ENCODE data around the gene ISG15.
"Not testable (repeated sequence)": the region's sequence is repeated elsewhere in the genome, so short reads cannot be mapped to it uniquely, and the experiment has no call there.

Gene ISG15

DNA sequence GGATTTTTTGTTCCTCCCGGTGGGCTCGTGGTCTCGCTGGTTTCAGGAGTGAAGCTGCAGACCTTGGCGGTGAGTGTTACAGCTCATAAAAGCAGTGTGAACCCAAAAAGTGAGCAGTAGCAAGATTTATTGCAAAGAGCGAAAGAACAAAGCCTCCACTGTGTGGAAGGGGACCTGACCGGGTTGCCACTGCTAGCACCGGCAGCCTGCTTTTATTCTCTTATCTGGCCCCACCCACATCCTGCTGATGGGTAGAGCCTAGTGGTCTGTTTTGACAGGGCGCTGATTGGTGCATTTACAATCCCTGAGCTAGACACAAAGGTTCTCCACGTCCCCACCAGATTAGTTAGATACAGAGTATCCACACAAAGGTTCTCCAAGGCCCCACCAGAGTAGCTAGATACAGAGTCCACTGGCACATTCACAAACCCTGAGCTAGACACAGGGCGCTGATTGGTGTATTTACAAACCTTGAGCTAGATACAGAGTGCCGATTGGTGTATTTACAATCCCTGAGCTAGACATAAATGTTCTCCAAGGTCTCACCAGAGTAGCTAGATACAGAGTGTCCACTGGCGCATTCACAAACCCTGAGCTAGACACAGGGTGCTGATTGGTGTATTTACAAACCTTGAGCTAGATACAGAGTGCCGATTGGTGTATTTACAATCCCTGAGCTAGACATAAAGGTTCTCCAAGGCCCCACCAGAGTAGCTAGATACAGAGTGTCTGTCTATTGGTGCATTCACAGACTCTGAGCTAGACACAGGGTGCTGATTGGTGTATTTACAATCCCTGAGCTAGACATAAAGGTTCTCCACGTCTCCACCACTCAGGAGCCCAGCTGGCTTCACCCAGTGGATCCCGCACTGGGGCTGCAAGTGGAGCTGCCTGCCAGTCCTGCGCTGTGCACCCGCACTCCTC, 4.4 kb downstream of the ISG15 start:
- peaks cover 36% of the 10 kb centered on the region for H3K4me1 ChIP-seq (ENCODE audit: control insufficient read depth, insufficient read depth, low read depth, low read length)
- not testable (repeated sequence) for H3K23ac ChIP-seq (ENCODE audit: low read length in 2 of 2); DNase-seq; H2BK120ac ChIP-seq (ENCODE audit: low read depth, low read length); H3K27me3 ChIP-seq (ENCODE audit: control insufficient read depth in 1 of 2, insufficient read depth in 1 of 2, low read length in 2 of 2); H3K9me3 ChIP-seq (ENCODE audit: control insufficient read depth, low read length); H2AFZ ChIP-seq (ENCODE audit: low read depth, low read length); H4K91ac ChIP-seq (ENCODE audit: low read length); H3K9ac ChIP-seq (ENCODE audit: low read length); H3K4me3 ChIP-seq (ENCODE audit: insufficient read depth in 1 of 2, low read depth in 1 of 2, low read length in 2 of 2); H3K27ac ChIP-seq (ENCODE audit: low read length, poor library complexity, severe bottlenecking); H3K4me2 ChIP-seq (ENCODE audit: low read length, poor library complexity, severe bottlenecking); H3K4ac ChIP-seq (ENCODE audit: low read depth in 1 of 2, low read length in 2 of 2); H2BK15ac ChIP-seq (ENCODE audit: low read depth, poor library complexity, severe bottlenecking); H2BK5ac ChIP-seq (ENCODE audit: low read depth, low read length, poor library complexity, severe bottlenecking); H2BK12ac ChIP-seq (ENCODE audit: low read length in 2 of 2); H3K14ac ChIP-seq (ENCODE audit: low read length in 2 of 2); H4K8ac ChIP-seq (ENCODE audit: low read length); H3K18ac ChIP-seq (ENCODE audit: low read depth in 1 of 2, low read length in 2 of 2); H2AK5ac ChIP-seq (ENCODE audit: low read length, severe bottlenecking)
- H3K79me1 ChIP-seq (replicated peaks; ENCODE audit: low read length, poor library complexity, severe bottlenecking) = peaks cover 18% of the 10 kb centered on the region
- WGBS = 95% methylated on average over 11 of the region's 17 CpGs
- peaks cover 0 to 16% of the 10 kb centered on the region in 2 experiments for H3K36me3 ChIP-seq (ENCODE audit: control insufficient read depth in 1 of 2, insufficient read depth in 2 of 2, low read depth in 1 of 2, low read length in 2 of 2)

DNA sequence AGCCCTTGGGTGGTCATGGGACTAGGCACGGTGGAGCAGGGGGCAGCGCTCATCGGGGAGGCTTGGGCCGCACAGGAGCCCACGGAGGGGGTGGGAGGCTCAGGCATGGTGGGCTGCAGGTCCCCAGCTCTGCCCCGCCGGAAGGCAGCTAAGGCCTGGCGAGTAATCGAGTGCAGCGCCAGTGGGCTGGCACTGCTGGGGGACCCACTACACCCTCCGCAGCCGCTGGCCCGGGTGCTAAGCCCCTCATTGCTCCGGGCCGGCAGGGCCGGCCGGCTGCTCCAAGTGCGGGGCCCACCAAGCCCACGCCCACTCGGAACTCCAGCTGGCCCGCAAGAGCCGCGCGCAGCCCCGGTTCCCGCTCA, 5.0 kb downstream of the ISG15 start:
- H2BK120ac ChIP-seq (ENCODE audit: low read depth, low read length); H2BK12ac ChIP-seq (ENCODE audit: low read length in 2 of 2); H3K4ac ChIP-seq (ENCODE audit: low read depth in 1 of 2, low read length in 2 of 2); H3K9me3 ChIP-seq (ENCODE audit: control insufficient read depth, low read length); H3K23ac ChIP-seq (ENCODE audit: low read length in 2 of 2); H3K9ac ChIP-seq (ENCODE audit: low read length); H4K8ac ChIP-seq (ENCODE audit: low read length); H3K27ac ChIP-seq (ENCODE audit: low read length, poor library complexity, severe bottlenecking); H2BK15ac ChIP-seq (ENCODE audit: low read depth, poor library complexity, severe bottlenecking); H2AK5ac ChIP-seq (ENCODE audit: low read length, severe bottlenecking); H3K27me3 ChIP-seq (ENCODE audit: control insufficient read depth in 1 of 2, insufficient read depth in 1 of 2, low read length in 2 of 2); H3K18ac ChIP-seq (ENCODE audit: low read depth in 1 of 2, low read length in 2 of 2); H3K4me3 ChIP-seq (ENCODE audit: insufficient read depth in 1 of 2, low read depth in 1 of 2, low read length in 2 of 2); DNase-seq; H3K14ac ChIP-seq (ENCODE audit: low read length in 2 of 2); H3K4me2 ChIP-seq (ENCODE audit: low read length, poor library complexity, severe bottlenecking); H2AFZ ChIP-seq (ENCODE audit: low read depth, low read length); H2BK5ac ChIP-seq (ENCODE audit: low read depth, low read length, poor library complexity, severe bottlenecking): not testable (repeated sequence)
- H3K36me3 ChIP-seq (ENCODE audit: control insufficient read depth in 1 of 2, insufficient read depth in 2 of 2, low read depth in 1 of 2, low read length in 2 of 2) = peaks cover 0 to 23% of the 10 kb centered on the region in 2 experiments
- peak overlapping the region; percentile 7 for H4K91ac ChIP-seq (ENCODE audit: low read length)
- peaks cover 42% of the 10 kb centered on the region for H3K4me1 ChIP-seq (ENCODE audit: control insufficient read depth, insufficient read depth, low read depth, low read length)
- H3K79me1 ChIP-seq (replicated peaks; ENCODE audit: low read length, poor library complexity, severe bottlenecking) = peaks cover 18% of the 10 kb centered on the region
- 97% methylated on average over 16 of the region's 26 CpGs for WGBS

- Histone ChIP-seq H4K8ac (ENCODE audit: low read length) (peak overlapping the region; percentile 79), H3K4me1 (ENCODE audit: control insufficient read depth, insufficient read depth, low read depth, low read length) (peaks cover 43% of the 10 kb centered on the region), H3K79me1 (replicated peaks; ENCODE audit: low read length, poor library complexity, severe bottlenecking) (peaks cover 14% of the 10 kb centered on the region), H2BK15ac (ENCODE audit: low read depth, poor library complexity, severe bottlenecking) (peak overlapping the region; percentile 46), H3K14ac (ENCODE audit: low read length in 2 of 2) (no peak overlapping the region), H3K4me2 (ENCODE audit: low read length, poor library complexity, severe bottlenecking) (peak overlapping the region; percentile 30), H3K4me3 (ENCODE audit: insufficient read depth in 1 of 2, low read depth in 1 of 2, low read length in 2 of 2) (peak overlapping the region; percentile 53 to 63), H3K9ac (ENCODE audit: low read length) (no peak overlapping the region), H2BK120ac (ENCODE audit: low read depth, low read length) (peak overlapping the region; percentile 96), H3K36me3 (ENCODE audit: control insufficient read depth in 1 of 2, insufficient read depth in 2 of 2, low read depth in 1 of 2, low read length in 2 of 2) (peaks cover 0 to 33% of the 10 kb centered on the region in 2 experiments), H3K23ac (ENCODE audit: low read length in 2 of 2) (no peak overlapping the region), H2BK5ac (ENCODE audit: low read depth, low read length, poor library complexity, severe bottlenecking) (peak overlapping the region; percentile 54), H3K18ac (ENCODE audit: low read depth in 1 of 2, low read length in 2 of 2) (peak overlapping the region in 1 of 2 experiments; percentile 75), H2AK5ac (ENCODE audit: low read length, severe bottlenecking) (no peak overlapping the region), H2AFZ (ENCODE audit: low read depth, low read length) (peak overlapping the region; percentile 95), H3K4ac (ENCODE audit: low read depth in 1 of 2, low read length in 2 of 2) (peak overlapping the region in 1 of 2 experiments; percentile 79), H4K91ac (ENCODE audit: low read length) (peak overlapping the region; percentile 71), H3K9me3 (ENCODE audit: control insufficient read depth, low read length) (no peaks in the 10 kb centered on the region), H2BK12ac (ENCODE audit: low read length in 2 of 2) (peak overlapping the region in 1 of 2 experiments; percentile 83), H3K27ac (ENCODE audit: low read length, poor library complexity, severe bottlenecking) (peak overlapping the region; percentile 58), H3K27me3 (ENCODE audit: control insufficient read depth in 1 of 2, insufficient read depth in 1 of 2, low read length in 2 of 2) (peaks cover 0 to 17% of the 10 kb centered on the region in 2 experiments)
- 11% methylated on average over 20 of the region's 91 CpGs for WGBS
- DNase-seq = peak; percentile 81
Observed at GRCh38 chr1:1019122-1019999, 6.1 kb downstream of the ISG15 start.
